SK-N-SH (cell line): Measurements from ENCODE around the gene KCNH3. TPM values are rescaled to one million over a fixed set of nuclear protein-coding genes. Genes with fewer than 3 reads are reported as not detected.

ENCODE experiments used
- CTCF ChIA-PET: fragments of 300-600, 350-600 bp; formaldehyde crosslinking; extraction: SDS; loops from one replicate; lab custom pipeline; 2021; lab: Yijun Ruan, JAX
- POLR2A ChIA-PET: fragments of 350-600 bp; sonication (Branson Sonifier 250); formaldehyde crosslinking; extraction: SDS; loops from one replicate; lab custom pipeline; 2020; ENCODE audit warnings: antibody characterized with exemption, inconsistent platforms; lab: Yijun Ruan, JAX
- DNase-seq: peaks from one replicate; pipeline ENCODE4 v3.0.0; 2012
- H2AFZ ChIP-seq: fragments of 200-600 bp; sonication (generic); 2 replicates; pipeline ENCODE4 v1.8.1; 2016; ENCODE audit warnings: antibody characterized with exemption, mild to moderate bottlenecking, low read depth
- H3F3A ChIP-seq: fragments of 200-600 bp; sonication (generic); replicated peaks from 2 replicates; pipeline ENCODE3; 2016; ENCODE audit warnings: antibody characterized with exemption, mild to moderate bottlenecking; ENCODE audit not compliant: insufficient read depth
- H3K27ac ChIP-seq, 2 experiments: fragments of 200-500 bp in 1 of 2; fragments of 200-600 bp in 1 of 2; sonication (Bioruptor generic) in 1 of 2; sonication (generic), shearing (Covaris generic) in 1 of 2; 2 replicates each; pipeline versions ENCODE4 v1.5.1 to v1.6.1; 2014 to 2016; ENCODE audit warnings: low read depth in 2 of 2, inconsistent platforms in 1 of 2, low read length in 1 of 2, mild to moderate bottlenecking in 1 of 2, mixed read lengths in 1 of 2
- H3K27me3 ChIP-seq: fragments of 200-600 bp; sonication (generic), shearing (Covaris generic); 2 replicates; pipeline ENCODE4 v1.6.1; 2016; ENCODE audit warnings: mixed run types; ENCODE audit not compliant: insufficient read depth
- H3K36me3 ChIP-seq, 2 experiments: fragments of 200-500 bp in 1 of 2; fragments of 200-600 bp in 1 of 2; sonication (Bioruptor generic) in 1 of 2; sonication (generic) in 1 of 2; replicated peaks in 1 of 2; 2 replicates each; pipeline versions ENCODE3 to v1.5.1; 2014 to 2016; ENCODE audit warnings: low read length in 1 of 2, mild to moderate bottlenecking in 1 of 2; ENCODE audit not compliant: insufficient read depth in 2 of 2, control insufficient read depth in 1 of 2
- H3K4me1 ChIP-seq, 2 experiments: fragments of 200-500 bp in 1 of 2; fragments of 200-600 bp in 1 of 2; sonication (Bioruptor generic) in 1 of 2; sonication (generic), shearing (Covaris generic) in 1 of 2; 2 replicates each; pipeline versions ENCODE4 v1.5.1 to v1.6.1; 2014 to 2016; ENCODE audit warnings: low read depth in 1 of 2, low read length in 1 of 2, mixed run types in 1 of 2; ENCODE audit not compliant: insufficient read depth in 2 of 2, control insufficient read depth in 1 of 2
- H3K4me2 ChIP-seq: fragments of 200-600 bp; sonication (generic), shearing (Covaris generic); 2 replicates; pipeline ENCODE4 v1.6.1; 2017; ENCODE audit warnings: mixed run types
- H3K4me3 ChIP-seq, 2 experiments: fragments of 200-500 bp in 1 of 2; fragments of 200-600 bp in 1 of 2; sonication (Bioruptor generic) in 1 of 2; sonication (generic), shearing (Covaris generic) in 1 of 2; 2 replicates each; pipeline versions ENCODE4 v1.5.1 to v1.8.1; 2014 to 2016; ENCODE audit warnings: low read depth in 2 of 2, inconsistent platforms in 1 of 2, low read length in 1 of 2, mild to moderate bottlenecking in 1 of 2, mixed read lengths in 1 of 2, moderate library complexity in 1 of 2
- H3K79me2 ChIP-seq: fragments of 200-600 bp; sonication (generic); 2 replicates; pipeline ENCODE4 v1.8.1; 2017; ENCODE audit warnings: mild to moderate bottlenecking; ENCODE audit not compliant: insufficient read depth
- H3K9ac ChIP-seq: fragments of 200-600 bp; sonication (generic); 2 replicates; pipeline ENCODE4 v1.6.1; 2017; ENCODE audit warnings: mixed run types
- H3K9me2 ChIP-seq: fragments of 200-600 bp; sonication (generic); 2 replicates; pipeline ENCODE4 v1.6.1; 2017; ENCODE audit warnings: mixed run types
- H3K9me3 ChIP-seq: fragments of 200-600 bp; sonication (generic); 2 replicates; pipeline ENCODE4 v1.6.1; 2017; ENCODE audit warnings: mixed run types, mild to moderate bottlenecking, moderate library complexity
- H4K20me1 ChIP-seq: fragments of 200-600 bp; sonication (generic); 2 replicates; pipeline ENCODE4 v1.6.1; 2017; ENCODE audit warnings: mild to moderate bottlenecking, mixed run types; ENCODE audit not compliant: insufficient read depth
- EZH2phosphoT487 ChIP-seq: fragments of 200-600 bp; sonication (generic); IDR thresholded peaks from 2 replicates; pipeline ENCODE4 v1.6.1; 2017; ENCODE audit warnings: low read depth, mixed run types, mild to moderate bottlenecking, antibody characterized with exemption, moderate library complexity, borderline replicate concordance
- FOSL2 ChIP-seq: IDR thresholded peaks from 2 replicates; pipeline ENCODE4 v1.4.0; 2012; ENCODE audit warnings: low read depth, mild to moderate bottlenecking, moderate library complexity, borderline replicate concordance
- MAX ChIP-seq: IDR thresholded peaks from 2 replicates; pipeline ENCODE4 v1.4.0; 2012; ENCODE audit warnings: low read depth
- MEF2A ChIP-seq: IDR thresholded peaks from 2 replicates; pipeline ENCODE4 v1.4.0; 2012; ENCODE audit warnings: low read depth, borderline replicate concordance
- MXI1 ChIP-seq: IDR thresholded peaks from 2 replicates; pipeline ENCODE4 v1.6.1; 2012; ENCODE audit warnings: mild to moderate bottlenecking, low read depth, low read length, improper control_type of control experiment
- NRF1 ChIP-seq: IDR thresholded peaks from 2 replicates; pipeline ENCODE4 v1.6.1; 2012; ENCODE audit warnings: low read depth, mild to moderate bottlenecking, low read length
- SMC3 ChIP-seq: IDR thresholded peaks from 2 replicates; pipeline ENCODE4 v1.6.1; 2012; ENCODE audit warnings: low read depth, low read length, improper control_type of control experiment
- USF1 ChIP-seq: IDR thresholded peaks from 2 replicates; pipeline ENCODE4 v1.4.0; 2012; ENCODE audit warnings: low read depth, borderline replicate concordance
- YY1 ChIP-seq: IDR thresholded peaks from 2 replicates; pipeline ENCODE4 v1.4.0; 2012; ENCODE audit warnings: low read depth, mild to moderate bottlenecking
- WGBS: methylation state at CpG from one replicate; pipeline ENCODE4 v1.1.6; 2017; ENCODE audit warnings: low lambda C conversion rate; 5-methylcytosine and 5-hydroxymethylcytosine counted together
- polyA plus RNA-seq, 3 experiments: library from polyadenylated mRNA; depleted of rRNA; stranded (reverse); fragments of >200 nt; gene quantifications; 2 replicates each; pipeline ENCODE4 v1.2.3, GENCODE V29; 2012
- TF ChIP-seq, protein P1 (sequence below): IDR thresholded peaks from 2 replicates; pipeline ENCODE4 v1.4.0; 2012; ENCODE audit warnings: low read depth, borderline replicate concordance

KCNH3 gene
- polyA plus RNA-seq, 1 of the 3 experiments (the other 2 are of a cell fraction): 3.7 TPM

- TF ChIP-seq YY1 (no peak), MXI1 (no peak), FOSL2 (no peak)
These were observed 8.4 kb downstream of the KCNH3 start (continued) for GRCh38 chr12:49547090-49547690.

DNA sequence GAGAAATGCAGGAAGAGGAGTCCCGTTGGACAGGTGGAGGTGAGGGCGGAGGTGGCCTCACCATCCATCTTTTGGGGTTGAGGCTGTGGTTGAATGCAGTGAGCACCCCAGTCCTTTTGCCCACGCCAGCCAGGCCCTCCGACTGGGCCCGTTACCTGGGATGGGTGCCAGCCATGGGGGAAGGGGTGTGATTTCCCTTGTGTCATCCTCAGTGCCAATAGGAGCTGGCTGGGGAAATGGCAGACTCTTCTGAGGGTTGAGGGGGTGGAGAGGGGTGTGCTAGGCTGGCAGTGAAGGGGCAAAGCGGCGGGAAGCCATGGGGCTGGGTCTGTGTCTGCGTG is 9.6 kb downstream of the KCNH3 start:
- Histone ChIP-seq H3K9me2 (no peaks in the 10 kb centered on the region), H3K27ac (no peak overlapping the region), H3K4me3 (no peak overlapping the region), H3K27me3 (no peaks in the 10 kb centered on the region), H3K36me3 (no peaks in the 10 kb centered on the region), H2AFZ (no peak overlapping the region), H3F3A (peaks cover under 1% of the 10 kb centered on the region), H3K79me2 (no peaks in the 10 kb centered on the region), H4K20me1 (no peaks in the 10 kb centered on the region), H3K4me2 (no peak overlapping the region), H3K9me3 (no peaks in the 10 kb centered on the region), H3K9ac (no peak overlapping the region), H3K4me1 (no peaks in the 10 kb centered on the region; a peak in 1 of 4 replicates)
- ChIA-PET POLR2A (no interaction called here), CTCF (no interaction called here)
- peak; percentile 27 for DNase-seq
- WGBS: 81% methylated on average over 4 of the region's 8 CpGs
- TF ChIP-seq USF1: no peak

DNA sequence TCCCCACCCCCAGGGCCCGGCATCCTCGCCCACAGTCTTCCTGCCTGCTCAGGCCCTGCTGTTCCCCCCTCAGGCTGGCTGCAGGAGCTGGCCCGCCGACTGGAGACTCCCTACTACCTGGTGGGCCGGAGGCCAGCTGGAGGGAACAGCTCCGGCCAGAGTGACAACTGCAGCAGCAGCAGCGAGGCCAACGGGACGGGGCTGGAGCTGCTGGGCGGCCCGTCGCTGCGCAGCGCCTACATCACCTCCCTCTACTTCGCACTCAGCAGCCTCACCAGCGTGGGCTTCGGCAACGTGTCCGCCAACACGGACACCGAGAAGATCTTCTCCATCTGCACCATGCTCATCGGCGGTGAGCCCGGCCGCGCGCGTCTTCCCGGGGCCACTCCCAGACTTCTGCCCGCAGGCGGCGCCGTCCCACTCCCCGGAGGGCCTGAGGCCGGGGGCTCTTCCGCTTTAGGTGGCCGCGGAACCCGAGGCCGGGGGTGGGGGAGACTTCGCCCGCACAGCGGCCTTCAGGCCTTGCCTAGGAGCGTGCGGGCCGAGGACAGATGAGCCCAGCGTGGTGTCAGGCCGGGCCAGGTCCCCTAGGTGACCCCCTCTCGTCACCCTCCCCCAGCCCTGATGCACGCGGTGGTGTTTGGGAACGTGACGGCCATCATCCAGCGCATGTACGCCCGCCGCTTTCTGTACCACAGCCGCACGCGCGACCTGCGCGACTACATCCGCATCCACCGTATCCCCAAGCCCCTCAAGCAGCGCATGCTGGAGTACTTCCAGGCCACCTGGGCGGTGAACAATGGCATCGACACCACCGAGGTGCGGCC is 10.2 kb downstream of the KCNH3 start:
- DNase-seq: peak; percentile 38
- Histone ChIP-seq H3K27me3 (no peaks in the 10 kb centered on the region), H3K9me2 (no peaks in the 10 kb centered on the region), H3K4me2 (no peak overlapping the region), H3K9ac (no peak overlapping the region), H3K4me1 (no peaks in the 10 kb centered on the region; a peak in 1 of 4 replicates), H3K36me3 (no peaks in the 10 kb centered on the region), H3K27ac (no peak overlapping the region), H3K79me2 (no peaks in the 10 kb centered on the region), H2AFZ (no peak overlapping the region), H4K20me1 (no peaks in the 10 kb centered on the region), H3K9me3 (no peaks in the 10 kb centered on the region), H3F3A (peaks cover 5% of the 10 kb centered on the region), H3K4me3 (no peak overlapping the region)
- POLR2A ChIA-PET: no interaction called here
- TF ChIP-seq SMC3 (no peak), EZH2phosphoT487 (no peak), NRF1 (no peak), MAX (no peak), MEF2A (no peak)
- TF ChIP-seq, protein P1, sequence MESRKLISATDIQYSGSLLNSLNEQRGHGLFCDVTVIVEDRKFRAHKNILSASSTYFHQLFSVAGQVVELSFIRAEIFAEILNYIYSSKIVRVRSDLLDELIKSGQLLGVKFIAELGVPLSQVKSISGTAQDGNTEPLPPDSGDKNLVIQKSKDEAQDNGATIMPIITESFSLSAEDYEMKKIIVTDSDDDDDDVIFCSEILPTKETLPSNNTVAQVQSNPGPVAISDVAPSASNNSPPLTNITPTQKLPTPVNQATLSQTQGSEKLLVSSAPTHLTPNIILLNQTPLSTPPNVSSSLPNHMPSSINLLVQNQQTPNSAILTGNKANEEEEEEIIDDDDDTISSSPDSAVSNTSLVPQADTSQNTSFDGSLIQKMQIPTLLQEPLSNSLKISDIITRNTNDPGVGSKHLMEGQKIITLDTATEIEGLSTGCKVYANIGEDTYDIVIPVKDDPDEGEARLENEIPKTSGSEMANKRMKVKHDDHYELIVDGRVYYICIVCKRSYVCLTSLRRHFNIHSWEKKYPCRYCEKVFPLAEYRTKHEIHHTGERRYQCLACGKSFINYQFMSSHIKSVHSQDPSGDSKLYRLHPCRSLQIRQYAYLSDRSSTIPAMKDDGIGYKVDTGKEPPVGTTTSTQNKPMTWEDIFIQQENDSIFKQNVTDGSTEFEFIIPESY: no peak
- CTCF ChIA-PET: interaction anchor here (0.8 kb wide), 1 partner anchor 15 kb away, joined by 3 read pairs; no protein-coding TSS in a partner anchor
- 95% methylated on average over 48 of the region's 70 CpGs for WGBS
